ENCODE measurements around the gene LGR5.

GRCh38 chr12:71589478-71589881 lies 149.9 kb downstream of the LGR5 start:
- TF ChIP-seq CTCF (conservative IDR thresholded peaks at IDR 0.05 in 1 of 2, IDR thresholded peaks at IDR 0.05 in 1 of 2; ENCODE audit: extremely low read depth in 1 of 2, insufficient read depth in 1 of 2, low read depth in 1 of 2, low read length in 2 of 2) = no peak
- no peak for TF ChIP-seq EZH2 (IDR thresholded peaks at IDR 0.05; ENCODE audit: borderline replicate concordance, low read length)
